ENCODE results near the gene SLC26A8. TPM values are rescaled to one million over a fixed set of nuclear protein-coding genes. Genes with fewer than 3 reads are reported as not detected.

Gene SLC26A8
- total RNA-seq, 1 donor from 2014 or later = not detected

DNA sequence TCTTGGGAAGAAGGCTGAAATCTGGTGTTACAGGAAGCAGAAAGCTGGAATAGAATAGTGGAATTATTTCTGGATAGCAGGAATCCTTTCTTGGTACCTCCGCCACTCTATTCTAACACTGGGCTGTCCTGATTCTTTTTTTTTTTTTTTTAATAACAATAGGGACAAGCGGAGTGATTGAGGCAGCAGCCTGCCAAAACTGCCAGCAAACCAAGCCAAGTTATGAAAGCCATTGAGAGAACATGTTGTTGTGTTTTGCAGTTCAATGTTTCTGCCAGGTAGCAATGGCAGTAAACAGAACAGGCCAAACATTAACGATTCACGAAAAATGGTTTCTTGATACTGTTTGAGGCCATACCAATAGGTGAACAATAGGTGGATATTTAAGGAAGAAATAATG, 47.1 kb downstream of the SLC26A8 start:
- TF ChIP-seq, protein P1, sequence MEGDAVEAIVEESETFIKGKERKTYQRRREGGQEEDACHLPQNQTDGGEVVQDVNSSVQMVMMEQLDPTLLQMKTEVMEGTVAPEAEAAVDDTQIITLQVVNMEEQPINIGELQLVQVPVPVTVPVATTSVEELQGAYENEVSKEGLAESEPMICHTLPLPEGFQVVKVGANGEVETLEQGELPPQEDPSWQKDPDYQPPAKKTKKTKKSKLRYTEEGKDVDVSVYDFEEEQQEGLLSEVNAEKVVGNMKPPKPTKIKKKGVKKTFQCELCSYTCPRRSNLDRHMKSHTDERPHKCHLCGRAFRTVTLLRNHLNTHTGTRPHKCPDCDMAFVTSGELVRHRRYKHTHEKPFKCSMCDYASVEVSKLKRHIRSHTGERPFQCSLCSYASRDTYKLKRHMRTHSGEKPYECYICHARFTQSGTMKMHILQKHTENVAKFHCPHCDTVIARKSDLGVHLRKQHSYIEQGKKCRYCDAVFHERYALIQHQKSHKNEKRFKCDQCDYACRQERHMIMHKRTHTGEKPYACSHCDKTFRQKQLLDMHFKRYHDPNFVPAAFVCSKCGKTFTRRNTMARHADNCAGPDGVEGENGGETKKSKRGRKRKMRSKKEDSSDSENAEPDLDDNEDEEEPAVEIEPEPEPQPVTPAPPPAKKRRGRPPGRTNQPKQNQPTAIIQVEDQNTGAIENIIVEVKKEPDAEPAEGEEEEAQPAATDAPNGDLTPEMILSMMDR (IDR thresholded peaks at IDR 0.05; ENCODE audit: borderline replicate concordance) = no peak
- no peaks in the 10 kb centered on the region for H3K9me3 ChIP-seq (replicated peaks)
- H3K4me1 ChIP-seq = no peaks in the 10 kb centered on the region
- H3K36me3 ChIP-seq = no peaks in the 10 kb centered on the region
- H3K4me3 ChIP-seq = no peak overlapping the region
- DNase-seq = peak; percentile 16
- intact Hi-C loops (cut with micrococcal nuclease) = no loop called here
- no peaks in the 10 kb centered on the region for H3K27me3 ChIP-seq (ENCODE audit: low read depth)
- no peak overlapping the region for H3K27ac ChIP-seq (replicated peaks)

DNA sequence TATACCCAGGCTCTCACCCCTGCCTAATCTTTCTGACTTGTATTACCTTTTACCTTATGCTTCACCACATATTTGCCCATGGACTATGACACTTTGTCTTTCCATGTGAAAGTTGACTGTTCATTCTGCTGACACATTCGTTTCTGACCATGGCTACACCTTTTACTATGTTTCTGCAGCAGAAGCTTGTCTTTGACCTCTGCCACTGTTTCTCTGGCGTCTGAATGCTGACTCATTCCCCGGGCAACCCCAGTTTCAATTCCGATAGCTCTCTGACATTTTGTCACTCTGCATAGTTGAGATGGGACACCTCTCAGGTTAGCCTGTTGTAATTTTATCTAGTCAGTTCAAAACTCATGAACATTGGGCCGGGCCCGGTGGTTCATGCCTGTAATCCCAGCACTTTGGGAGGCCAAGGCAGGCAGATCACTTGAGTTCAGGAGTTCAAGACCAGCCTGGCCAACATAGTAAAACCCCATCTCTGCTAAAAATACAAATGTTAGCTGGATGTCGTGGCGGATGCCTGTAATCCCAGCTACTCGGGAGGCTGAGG, 50.7 kb downstream of the SLC26A8 start:
- H3K27ac ChIP-seq (replicated peaks) = no peak overlapping the region
- H3K4me3 ChIP-seq = no peak overlapping the region
- no peak for DNase-seq
- TF ChIP-seq, protein P1 (IDR thresholded peaks at IDR 0.05; ENCODE audit: borderline replicate concordance) = no peak
- no peaks in the 10 kb centered on the region for H3K9me3 ChIP-seq (replicated peaks)
- intact Hi-C loops (cut with micrococcal nuclease) = no loop called here
- H3K27me3 ChIP-seq (ENCODE audit: low read depth) = no peaks in the 10 kb centered on the region
- no peaks in the 10 kb centered on the region for H3K36me3 ChIP-seq
- H3K4me1 ChIP-seq = no peaks in the 10 kb centered on the region

DNA sequence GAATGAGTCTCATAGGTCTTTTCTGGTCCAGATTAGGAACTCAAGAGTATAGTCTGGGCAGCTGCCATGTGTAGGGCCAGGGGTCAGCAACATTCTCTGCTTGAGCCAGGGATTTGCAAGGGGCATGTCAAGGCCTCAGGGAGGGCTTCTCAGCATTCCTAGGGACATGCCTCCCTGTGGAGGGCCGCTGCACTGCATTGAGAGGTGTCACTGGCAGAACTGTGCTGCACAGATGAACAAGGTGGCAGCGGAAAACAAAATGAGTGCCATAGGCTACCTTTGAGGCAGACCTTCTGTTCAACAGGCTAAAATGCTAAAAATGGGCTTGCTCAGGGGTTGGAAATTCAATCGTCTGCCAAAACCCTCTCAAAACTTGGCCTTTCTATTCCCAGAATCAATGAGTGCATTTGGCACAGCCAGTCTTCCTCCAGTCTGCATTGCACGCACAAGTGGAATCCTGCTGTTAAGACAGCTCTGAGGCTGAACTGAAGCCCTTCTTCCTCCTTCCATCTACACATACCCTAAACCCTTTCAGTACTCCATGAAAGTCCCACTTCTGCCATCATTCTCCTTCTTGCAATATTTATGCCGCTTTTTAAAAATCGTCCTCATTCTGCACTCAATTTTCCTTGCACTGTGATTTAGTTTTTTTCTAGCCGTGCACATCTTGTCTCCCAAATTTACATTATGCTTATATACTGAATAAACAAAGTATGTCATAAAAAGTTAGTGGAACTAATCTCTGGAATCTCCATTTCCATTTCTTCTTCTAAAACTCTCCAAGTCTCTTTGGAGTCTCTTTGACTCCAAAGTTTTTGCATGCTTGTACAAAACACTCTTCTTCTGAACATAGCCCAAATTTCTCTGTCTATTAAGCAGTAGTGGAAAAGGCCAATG, 51.7 kb downstream of the SLC26A8 start:
- Histone ChIP-seq H3K9me3 (replicated peaks) (no peaks in the 10 kb centered on the region), H3K27me3 (ENCODE audit: low read depth) (no peaks in the 10 kb centered on the region), H3K36me3 (no peaks in the 10 kb centered on the region), H3K4me3 (no peak overlapping the region), H3K4me1 (no peaks in the 10 kb centered on the region), H3K27ac (replicated peaks) (no peak overlapping the region)
- TF ChIP-seq, protein P1 (IDR thresholded peaks at IDR 0.05; ENCODE audit: borderline replicate concordance) = peak; percentile 11
- intact Hi-C loops (cut with micrococcal nuclease) = no loop called here
- no peak for DNase-seq

DNA sequence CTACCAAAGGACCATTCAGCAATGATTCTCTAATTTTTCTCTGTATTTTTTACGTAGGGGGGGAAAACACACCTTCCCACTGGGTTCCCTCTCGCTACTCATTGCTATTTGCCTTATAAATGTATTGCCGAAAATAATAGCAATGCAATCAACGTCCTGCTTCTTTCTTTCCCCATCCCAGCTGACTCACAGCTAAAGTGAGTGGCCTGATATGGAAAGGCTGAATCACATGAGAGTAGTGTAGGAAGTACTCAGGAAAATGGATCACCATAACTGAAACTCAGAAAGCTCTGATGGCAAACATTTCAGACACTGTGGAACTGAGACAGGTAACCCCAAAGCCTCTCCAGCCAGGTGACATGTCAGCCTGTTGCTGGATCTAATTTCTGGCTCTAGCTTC, 54.3 kb downstream of the SLC26A8 start:
- no peaks in the 10 kb centered on the region for H3K9me3 ChIP-seq (replicated peaks)
- H3K4me1 ChIP-seq = no peaks in the 10 kb centered on the region
- no peak overlapping the region for H3K27ac ChIP-seq (replicated peaks)
- DNase-seq = no peak
- no peaks in the 10 kb centered on the region for H3K27me3 ChIP-seq (ENCODE audit: low read depth)
- no peak overlapping the region for H3K4me3 ChIP-seq
- TF ChIP-seq, protein P1 (IDR thresholded peaks at IDR 0.05; ENCODE audit: borderline replicate concordance) = no peak
- intact Hi-C loops (cut with micrococcal nuclease) = no loop called here
- no peaks in the 10 kb centered on the region for H3K36me3 ChIP-seq

DNA sequence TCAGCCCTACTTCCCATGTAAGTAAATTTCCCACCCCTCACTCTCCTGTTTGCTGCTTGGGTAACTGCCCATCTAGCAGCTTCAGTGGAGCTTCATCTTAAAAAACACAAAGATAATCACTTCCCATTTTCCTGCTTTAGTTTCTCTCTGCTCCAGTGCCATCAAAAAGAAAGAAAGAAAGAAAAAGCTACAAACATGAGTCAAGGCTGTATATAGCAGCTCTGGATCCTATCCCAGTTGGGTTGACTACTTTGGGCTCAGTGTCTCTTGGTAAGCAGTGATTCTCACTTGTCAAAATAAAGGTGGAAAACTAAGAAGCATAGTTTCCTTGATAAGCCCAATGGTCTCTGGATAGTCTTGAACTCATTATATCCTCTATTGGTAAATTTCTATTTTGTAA, 54.8 kb downstream of the SLC26A8 start:
- Histone ChIP-seq H3K27me3 (ENCODE audit: low read depth) (no peaks in the 10 kb centered on the region), H3K27ac (replicated peaks) (no peak overlapping the region), H3K36me3 (no peaks in the 10 kb centered on the region), H3K9me3 (replicated peaks) (no peaks in the 10 kb centered on the region), H3K4me1 (no peaks in the 10 kb centered on the region), H3K4me3 (no peak overlapping the region)
- no peak for DNase-seq
- TF ChIP-seq, protein P1 (IDR thresholded peaks at IDR 0.05; ENCODE audit: borderline replicate concordance) = no peak
- intact Hi-C loops (cut with micrococcal nuclease) = no loop called here
